GM23248 (cell line): ENCODE results near the gene DSG2.

Experiments
- EZH2 ChIP-seq: fragments of 200-600 bp; sonication (generic); IDR thresholded peaks from 2 replicates; pipeline ENCODE4 v1.6.1; 2018; ENCODE audit warnings: antibody characterized with exemption, mild to moderate bottlenecking; ENCODE audit not compliant: insufficient read depth, poor library complexity, severe bottlenecking
- EZH2phosphoT487 ChIP-seq: fragments of 200-600 bp; sonication (generic); IDR thresholded peaks from 2 replicates; pipeline ENCODE4 v1.6.1; 2018; ENCODE audit warnings: antibody characterized with exemption, moderate library complexity, mild to moderate bottlenecking, low read depth; ENCODE audit not compliant: insufficient read depth

DNA sequence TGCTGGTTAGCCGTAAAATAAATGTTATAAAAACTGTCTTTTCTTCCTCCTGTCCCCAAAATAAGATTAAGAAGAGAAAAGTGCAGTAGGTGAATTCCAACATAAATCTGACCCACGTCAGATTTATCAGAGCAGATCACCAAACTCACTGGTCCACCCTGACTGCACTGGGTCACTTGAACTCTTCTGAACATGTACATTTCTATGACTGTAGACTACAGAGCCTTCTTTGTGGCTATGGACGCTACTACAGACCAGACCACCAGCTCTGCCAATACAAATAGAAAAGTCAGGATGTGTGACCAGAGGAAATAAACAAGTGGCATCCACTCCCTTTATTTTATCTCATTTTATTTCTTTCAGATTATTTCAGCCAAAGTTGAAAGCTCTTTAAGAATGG lies 11.6 kb downstream of the DSG2 start:
- TF ChIP-seq EZH2phosphoT487 = no peak
- TF ChIP-seq EZH2 = no peak
